Keratinocyte (primary cell): ENCODE results near the gene CHD1.

Source experiments
- CTCF ChIP-seq, 3 experiments: IDR thresholded peaks in 1 of 3; conservative IDR thresholded peaks in 1 of 3; optimal IDR thresholded peaks in 1 of 3; 2 replicates in 2 of 3; 3 replicates in 1 of 3; pipeline versions ENCODE3 to v1.5.1; 2011; ENCODE audit warnings: low read length in 3 of 3, mild to moderate bottlenecking in 3 of 3, moderate library complexity in 2 of 3, control low read depth in 1 of 3, inconsistent platforms in 1 of 3; ENCODE audit not compliant: insufficient read depth in 2 of 3; ENCODE audit errors: extremely low read depth in 1 of 3
- EZH2 ChIP-seq: IDR thresholded peaks from one replicate; pipeline ENCODE4 v1.6.1; 2012; ENCODE audit warnings: inconsistent platforms, mild to moderate bottlenecking, low read length, moderate library complexity

- TF ChIP-seq CTCF (optimal IDR thresholded peaks at IDR 0.05 in 1 of 3, IDR thresholded peaks at IDR 0.05 in 1 of 3, conservative IDR thresholded peaks at IDR 0.05 in 1 of 3; ENCODE audit: extremely low read depth in 1 of 3, insufficient read depth in 2 of 3, low read length in 3 of 3) (no peak), EZH2 (no peak)
These were observed 17.3 kb downstream of the CHD1 start for GRCh38 chr5:98911280-98912040.
